A549 (cell line): ENCODE measurements around the gene FOCAD. TPM values are rescaled to one million over a fixed set of nuclear protein-coding genes. Genes with fewer than 3 reads are reported as not detected.

Experiments used
- ATAC-seq, 2 experiments: fragments of 200-7000 bp in 1 of 2; fragments of >200 bp in 1 of 2; cut with Nextera tagmentation in 1 of 2; cut with Tn5 transposase in 1 of 2; 3 replicates each; pipeline versions ENCODE4 v1.8.0 to v1.9.1; 2018 to 2020; ENCODE audit warnings: mild to moderate bottlenecking in 1 of 2, moderate library complexity in 1 of 2
- CTCF ChIA-PET: fragments of 300-600 bp; sonication (Branson Sonifier 250); formaldehyde crosslinking; extraction: SDS; loops from one replicate; lab custom pipeline; 2021; ENCODE audit warnings: antibody characterized with exemption, inconsistent platforms; lab: Yijun Ruan, JAX
- POLR2A ChIA-PET: fragments of 350-600 bp; formaldehyde crosslinking; extraction: SDS; loops from one replicate; lab custom pipeline; 2021; ENCODE audit warnings: antibody characterized with exemption, inconsistent platforms; lab: Yijun Ruan, JAX
- DNase-seq, 2 experiments: peaks; one replicate each; pipeline versions ENCODE4 v3.0.0 to v3.0.0-alpha.2; 2011 to 2016; ENCODE audit warnings: low read depth in 1 of 2, low spot score in 1 of 2
- FAIRE-seq: peaks from 2 replicates; lab custom pipeline; 2011; peaks lifted over from hg19 to GRCh38; lab: Jason Lieb, UNC
- H3K27ac ChIP-seq, 2 experiments: fragments of >200 bp; sonication (Bioruptor Twin); formaldehyde crosslinking; 3 replicates each; pipeline ENCODE4 v1.5.1; 2016 to 2017
- H3K4me1 ChIP-seq: fragments of >200 bp; sonication (Bioruptor Twin); formaldehyde crosslinking; 3 replicates; pipeline ENCODE4 v1.6.1; 2016
- H3K4me2 ChIP-seq: fragments of >200 bp; sonication (Bioruptor Twin); formaldehyde crosslinking; 3 replicates; pipeline ENCODE4 v1.6.1; 2016
- H3K4me3 ChIP-seq: fragments of >200 bp; sonication (Bioruptor Twin); formaldehyde crosslinking; 3 replicates; pipeline ENCODE4 v1.5.1; 2016
- H3K9me3 ChIP-seq: fragments of >200 bp; sonication (Bioruptor Twin); formaldehyde crosslinking; 3 replicates; pipeline ENCODE4 v1.6.1; 2016
- BHLHE40 ChIP-seq: IDR thresholded peaks from 2 replicates; pipeline ENCODE4 v1.6.1; 2012; ENCODE audit warnings: low read depth, low read length, inconsistent platforms
- CBX8 ChIP-seq: fragments of 200-600 bp; sonication (generic); IDR thresholded peaks from 2 replicates; pipeline ENCODE4 v1.6.1; 2016
- FOSL2 ChIP-seq, 2 experiments: fragments of 450-650 bp in 1 of 2; fragments of >200 bp in 1 of 2; sonication (Bioruptor Twin) in 1 of 2; formaldehyde crosslinking; IDR thresholded peaks; 2 replicates each; pipeline versions ENCODE4 v1.5.0 to v1.6.1; 2016 to 2020; ENCODE audit warnings: mild to moderate bottlenecking in 1 of 2, moderate library complexity in 1 of 2
- GATA3 ChIP-seq: IDR thresholded peaks from 2 replicates; pipeline ENCODE4 v1.6.1; 2012; ENCODE audit warnings: borderline replicate concordance
- JUNB ChIP-seq: fragments of >200 bp; sonication (Bioruptor Twin); formaldehyde crosslinking; IDR thresholded peaks from 2 replicates; pipeline ENCODE4 v1.6.1; 2016
- MAFK ChIP-seq: fragments of 450-650 bp; IDR thresholded peaks from 2 replicates; pipeline ENCODE4 v1.6.1; 2014; ENCODE audit not compliant: partially characterized antibody
- MAZ ChIP-seq: fragments of 150-350 bp; IDR thresholded peaks from 2 replicates; pipeline ENCODE4 v1.6.1; 2014; ENCODE audit warnings: antibody characterized with exemption, low read depth, low read length, borderline replicate concordance
- MYC ChIP-seq: IDR thresholded peaks from 2 replicates; pipeline ENCODE4 v1.6.1; 2012; ENCODE audit warnings: mild to moderate bottlenecking, inconsistent platforms, low read length, improper control_type of control experiment, borderline replicate concordance
- POLR2AphosphoS2 ChIP-seq: conservative IDR thresholded peaks from 2 replicates; pipeline ENCODE4 v1.6.1; 2012; ENCODE audit warnings: low read length, improper control_type of control experiment, inconsistent platforms
- RAD21 ChIP-seq, 2 experiments: fragments of >200 bp in 1 of 2; sonication (Bioruptor Twin) in 1 of 2; formaldehyde crosslinking in 1 of 2; IDR thresholded peaks in 1 of 2; conservative IDR thresholded peaks in 1 of 2; 2 replicates in 1 of 2; 3 replicates in 1 of 2; pipeline ENCODE4 v1.6.1; 2012 to 2018; ENCODE audit warnings: inconsistent platforms in 1 of 2
- RNF2 ChIP-seq: fragments of 200-600 bp; sonication (generic); IDR thresholded peaks from 2 replicates; pipeline ENCODE4 v1.6.1; 2016; ENCODE audit warnings: low read depth, mild to moderate bottlenecking, antibody characterized with exemption, moderate library complexity, borderline replicate concordance
- SMC3 ChIP-seq: fragments of >200 bp; sonication (Bioruptor Twin); formaldehyde crosslinking; IDR thresholded peaks from 3 replicates; pipeline ENCODE4 v1.6.1; 2018; ENCODE audit warnings: inconsistent platforms
- TFCP2L1 ChIP-seq: fragments of 250-450 bp; sonication (Bioruptor Pico); IDR thresholded peaks from 2 replicates; pipeline ENCODE4 v1.5.0; 2021; ENCODE audit warnings: mild to moderate bottlenecking
- WGBS: methylation state at CpG from one replicate; pipeline ENCODE4 v1.1.6; 2017; ENCODE audit errors: missing lambda C conversion rate; 5-methylcytosine and 5-hydroxymethylcytosine counted together
- polyA plus RNA-seq, 4 experiments: library from polyadenylated mRNA; depleted of rRNA in 3 of 4; stranded (reverse); fragments of >200 nt; fragmentation: RNase III in 1 of 4; extraction: RNeasy Plus Mini Kit Qiagen cat#74134 plus additional on column Dnase treatment in 1 of 4; gene quantifications; 2 replicates in 3 of 4; 3 replicates in 1 of 4; pipeline ENCODE4 v1.2.3, GENCODE V29; 2011 to 2017
- TF ChIP-seq, protein P1 (sequence below): fragments of 450-650 bp; IDR thresholded peaks from 2 replicates; pipeline ENCODE4 v1.6.1; 2014; ENCODE audit warnings: antibody characterized with exemption
- TF ChIP-seq, protein P2 (sequence below): fragments of 250-450 bp; sonication (Bioruptor Pico); IDR thresholded peaks from 2 replicates; pipeline ENCODE4 v1.5.0; 2021; ENCODE audit warnings: mild to moderate bottlenecking, moderate library complexity, borderline replicate concordance
- TF ChIP-seq, protein P3 (sequence below): IDR thresholded peaks from 2 replicates; pipeline ENCODE4 v1.6.1; 2012; ENCODE audit warnings: low read depth, borderline replicate concordance
- TF ChIP-seq, protein P4 (sequence below): IDR thresholded peaks from 2 replicates; pipeline ENCODE4 v1.6.1; 2012
- TF ChIP-seq, protein P5 (sequence below): fragments of 200-600 bp; sonication (generic); IDR thresholded peaks from 2 replicates; pipeline ENCODE4 v1.6.1; 2016; ENCODE audit warnings: antibody characterized with exemption, mild to moderate bottlenecking, moderate library complexity

Gene FOCAD
- polyA plus RNA-seq, 2 of the 4 experiments (the other 2 are of a cell fraction), result 22.0 to 53.8 TPM

DNA sequence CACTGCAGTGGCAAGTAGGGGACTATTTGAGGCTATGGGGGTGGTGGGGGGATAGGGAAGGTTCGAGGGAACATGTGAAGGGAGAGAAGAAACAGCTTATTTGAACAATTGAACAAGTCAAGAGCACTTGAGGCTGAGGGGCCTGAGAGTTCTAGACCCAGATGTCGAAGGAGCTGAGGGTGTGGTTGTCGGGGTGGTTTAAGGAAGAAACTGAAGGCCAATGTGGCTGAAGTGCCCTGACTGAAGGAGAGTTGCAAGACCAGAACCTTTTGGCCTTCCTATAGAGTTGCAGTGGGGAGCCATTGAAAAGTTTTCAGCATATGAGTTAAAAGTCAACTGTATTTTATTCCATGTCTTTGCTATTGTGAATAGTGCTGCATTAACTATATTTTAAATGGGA, 19.1 kb downstream of the FOCAD start:
- TF ChIP-seq JUNB, result no peak
- no peak for TF ChIP-seq MAFK
- no peak for TF ChIP-seq BHLHE40
- TF ChIP-seq, protein P1, sequence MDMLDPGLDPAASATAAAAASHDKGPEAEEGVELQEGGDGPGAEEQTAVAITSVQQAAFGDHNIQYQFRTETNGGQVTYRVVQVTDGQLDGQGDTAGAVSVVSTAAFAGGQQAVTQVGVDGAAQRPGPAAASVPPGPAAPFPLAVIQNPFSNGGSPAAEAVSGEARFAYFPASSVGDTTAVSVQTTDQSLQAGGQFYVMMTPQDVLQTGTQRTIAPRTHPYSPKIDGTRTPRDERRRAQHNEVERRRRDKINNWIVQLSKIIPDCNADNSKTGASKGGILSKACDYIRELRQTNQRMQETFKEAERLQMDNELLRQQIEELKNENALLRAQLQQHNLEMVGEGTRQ, result no peak
- TF ChIP-seq RNF2, result no peak
- TF ChIP-seq FOSL2 (IDR thresholded peaks at IDR 0.05), result no peak
- TF ChIP-seq FOSL2 (CRISPR knock-in tag; IDR thresholded peaks at IDR 0.05), result no peak
- no peak for TF ChIP-seq RAD21 (conservative IDR thresholded peaks at IDR 0.05 in 1 of 2, IDR thresholded peaks at IDR 0.05 in 1 of 2)
- no peak for TF ChIP-seq MYC
- TF ChIP-seq, all 56 proteins: peak for 0
- Histone ChIP-seq H3K4me1 (peaks cover 9% of the 10 kb centered on the region; the same call in 2 of the 3 replicates), H3K4me2 (no peak overlapping the region), H3K27ac (no peak overlapping the region), H3K4me3 (no peak overlapping the region), H3K9me3 (no peaks in the 10 kb centered on the region)
- ATAC-seq (no peak), DNase-seq (no peak), FAIRE-seq (no peak)
- ChIA-PET CTCF (no interaction called here), POLR2A (interaction anchor here (3.5 kb wide), 1 partner anchor 19 kb away, joined by 14 read pairs; the partner anchor contains the start of gene FOCAD)
- 91% methylated on average over 3 of the region's 3 CpGs for WGBS

DNA sequence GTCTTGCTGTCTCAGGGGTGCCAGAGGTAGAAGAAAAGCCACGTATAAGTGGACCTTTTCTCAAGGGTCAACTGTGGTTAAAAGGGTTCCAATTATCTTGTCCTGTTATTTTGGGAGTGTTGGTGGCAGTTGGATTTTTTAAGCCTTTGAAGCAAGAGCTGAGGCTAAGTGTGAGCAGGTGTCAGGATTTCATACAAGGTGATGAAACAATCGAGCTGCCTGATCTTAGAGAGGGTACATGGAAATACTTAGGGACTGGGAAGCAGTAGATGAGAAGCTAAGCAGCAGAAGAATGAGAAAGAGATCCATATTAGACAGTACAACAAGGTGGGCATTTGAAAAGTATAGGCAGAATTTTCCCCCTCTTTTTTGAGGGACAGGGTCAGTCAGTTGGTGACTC, 23.6 kb downstream of the FOCAD start:
- no peak for DNase-seq
- H3K4me3 ChIP-seq, result no peak overlapping the region
- no peak overlapping the region for H3K4me2 ChIP-seq
- no peak for ATAC-seq
- TF ChIP-seq CBX8, result no peak
- no peak for TF ChIP-seq TFCP2L1 (CRISPR knock-in tag)
- no peak for TF ChIP-seq GATA3
- TF ChIP-seq, protein P2, sequence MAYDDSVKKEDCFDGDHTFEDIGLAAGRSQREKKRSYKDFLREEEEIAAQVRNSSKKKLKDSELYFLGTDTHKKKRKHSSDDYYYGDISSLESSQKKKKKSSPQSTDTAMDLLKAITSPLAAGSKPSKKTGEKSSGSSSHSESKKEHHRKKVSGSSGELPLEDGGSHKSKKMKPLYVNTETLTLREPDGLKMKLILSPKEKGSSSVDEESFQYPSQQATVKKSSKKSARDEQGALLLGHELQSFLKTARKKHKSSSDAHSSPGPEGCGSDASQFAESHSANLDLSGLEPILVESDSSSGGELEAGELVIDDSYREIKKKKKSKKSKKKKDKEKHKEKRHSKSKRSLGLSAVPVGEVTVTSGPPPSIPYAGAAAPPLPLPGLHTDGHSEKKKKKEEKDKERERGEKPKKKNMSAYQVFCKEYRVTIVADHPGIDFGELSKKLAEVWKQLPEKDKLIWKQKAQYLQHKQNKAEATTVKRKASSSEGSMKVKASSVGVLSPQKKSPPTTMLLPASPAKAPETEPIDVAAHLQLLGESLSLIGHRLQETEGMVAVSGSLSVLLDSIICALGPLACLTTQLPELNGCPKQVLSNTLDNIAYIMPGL, result no peak
- TF ChIP-seq POLR2AphosphoS2, result no peak
- TF ChIP-seq, protein P3, sequence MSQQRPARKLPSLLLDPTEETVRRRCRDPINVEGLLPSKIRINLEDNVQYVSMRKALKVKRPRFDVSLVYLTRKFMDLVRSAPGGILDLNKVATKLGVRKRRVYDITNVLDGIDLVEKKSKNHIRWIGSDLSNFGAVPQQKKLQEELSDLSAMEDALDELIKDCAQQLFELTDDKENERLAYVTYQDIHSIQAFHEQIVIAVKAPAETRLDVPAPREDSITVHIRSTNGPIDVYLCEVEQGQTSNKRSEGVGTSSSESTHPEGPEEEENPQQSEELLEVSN, result no peak
- no peak for TF ChIP-seq SMC3
- TF ChIP-seq, protein P4, sequence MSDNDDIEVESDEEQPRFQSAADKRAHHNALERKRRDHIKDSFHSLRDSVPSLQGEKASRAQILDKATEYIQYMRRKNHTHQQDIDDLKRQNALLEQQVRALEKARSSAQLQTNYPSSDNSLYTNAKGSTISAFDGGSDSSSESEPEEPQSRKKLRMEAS, result no peak
- TF ChIP-seq, protein P5, sequence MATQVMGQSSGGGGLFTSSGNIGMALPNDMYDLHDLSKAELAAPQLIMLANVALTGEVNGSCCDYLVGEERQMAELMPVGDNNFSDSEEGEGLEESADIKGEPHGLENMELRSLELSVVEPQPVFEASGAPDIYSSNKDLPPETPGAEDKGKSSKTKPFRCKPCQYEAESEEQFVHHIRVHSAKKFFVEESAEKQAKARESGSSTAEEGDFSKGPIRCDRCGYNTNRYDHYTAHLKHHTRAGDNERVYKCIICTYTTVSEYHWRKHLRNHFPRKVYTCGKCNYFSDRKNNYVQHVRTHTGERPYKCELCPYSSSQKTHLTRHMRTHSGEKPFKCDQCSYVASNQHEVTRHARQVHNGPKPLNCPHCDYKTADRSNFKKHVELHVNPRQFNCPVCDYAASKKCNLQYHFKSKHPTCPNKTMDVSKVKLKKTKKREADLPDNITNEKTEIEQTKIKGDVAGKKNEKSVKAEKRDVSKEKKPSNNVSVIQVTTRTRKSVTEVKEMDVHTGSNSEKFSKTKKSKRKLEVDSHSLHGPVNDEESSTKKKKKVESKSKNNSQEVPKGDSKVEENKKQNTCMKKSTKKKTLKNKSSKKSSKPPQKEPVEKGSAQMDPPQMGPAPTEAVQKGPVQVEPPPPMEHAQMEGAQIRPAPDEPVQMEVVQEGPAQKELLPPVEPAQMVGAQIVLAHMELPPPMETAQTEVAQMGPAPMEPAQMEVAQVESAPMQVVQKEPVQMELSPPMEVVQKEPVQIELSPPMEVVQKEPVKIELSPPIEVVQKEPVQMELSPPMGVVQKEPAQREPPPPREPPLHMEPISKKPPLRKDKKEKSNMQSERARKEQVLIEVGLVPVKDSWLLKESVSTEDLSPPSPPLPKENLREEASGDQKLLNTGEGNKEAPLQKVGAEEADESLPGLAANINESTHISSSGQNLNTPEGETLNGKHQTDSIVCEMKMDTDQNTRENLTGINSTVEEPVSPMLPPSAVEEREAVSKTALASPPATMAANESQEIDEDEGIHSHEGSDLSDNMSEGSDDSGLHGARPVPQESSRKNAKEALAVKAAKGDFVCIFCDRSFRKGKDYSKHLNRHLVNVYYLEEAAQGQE, result no peak
- TF ChIP-seq, protein P1, result no peak
- TF ChIP-seq MAZ, result no peak
- POLR2A ChIA-PET, result no interaction called here
- no peaks in the 10 kb centered on the region for H3K9me3 ChIP-seq
- CTCF ChIA-PET, result interaction anchor here (0.7 to 1.2 kb wide), 5 partner anchors 9 to 403 kb away, joined by 3 to 5 read pairs (median 3); no protein-coding TSS in a partner anchor
- no peak for FAIRE-seq
- H3K4me1 ChIP-seq, result peaks cover 2% of the 10 kb centered on the region; the same call in 1 of the 3 replicates
- H3K27ac ChIP-seq, result no peak overlapping the region
- WGBS, result 72% methylated on average over 2 of the region's 2 CpGs
